ENCODE measurements around the gene SSPN. TPM values are rescaled to one million over a fixed set of nuclear protein-coding genes. Genes with fewer than 3 reads are reported as not detected.

The SSPN gene
- total RNA-seq, 1 experiment from 2014 or later, result 1.8 TPM

- no peak overlapping the region for H3K4me3 Mint-ChIP-seq
- DNase-seq (ENCODE audit: low spot score) (no peak), ATAC-seq (no peak)
- no peaks in the 10 kb centered on the region for H3K27me3 Mint-ChIP-seq (ENCODE audit: low read depth)
- ChIA-PET CTCF (no interaction called here), POLR2A (no interaction called here)
- no peaks in the 10 kb centered on the region for H3K4me1 Mint-ChIP-seq
- H3K9me3 Mint-ChIP-seq, result peaks cover 18% of the 10 kb centered on the region
- TF ChIP-seq ETV6 (CRISPR knock-in tag; IDR thresholded peaks at IDR 0.05) (no peak), ZNF121 (CRISPR knock-in tag; IDR thresholded peaks at IDR 0.05) (no peak), ZNF317 (CRISPR knock-in tag; IDR thresholded peaks at IDR 0.05; ENCODE audit: borderline replicate concordance, low read depth) (no peak), JAZF1 (CRISPR knock-in tag; IDR thresholded peaks at IDR 0.05) (no peak), E2F5 (CRISPR knock-in tag; IDR thresholded peaks at IDR 0.05) (no peak), ZNF396 (CRISPR knock-in tag; IDR thresholded peaks at IDR 0.05; ENCODE audit: borderline replicate concordance) (no peak), JUN (CRISPR knock-in tag; IDR thresholded peaks at IDR 0.05) (no peak), ERG (CRISPR knock-in tag; IDR thresholded peaks at IDR 0.05) (no peak), TCF7 (CRISPR knock-in tag; IDR thresholded peaks at IDR 0.05; ENCODE audit: low read depth) (no peak), PRRX2 (CRISPR knock-in tag; IDR thresholded peaks at IDR 0.05) (no peak), FOXJ3 (CRISPR knock-in tag; IDR thresholded peaks at IDR 0.05; ENCODE audit: borderline replicate concordance) (no peak), MLX (CRISPR knock-in tag; IDR thresholded peaks at IDR 0.05) (no peak), E2F4 (CRISPR knock-in tag; IDR thresholded peaks at IDR 0.05; ENCODE audit: borderline replicate concordance, low read depth) (no peak), FOXP4 (CRISPR knock-in tag; IDR thresholded peaks at IDR 0.05) (no peak)
- TF ChIP-seq, protein P1, sequence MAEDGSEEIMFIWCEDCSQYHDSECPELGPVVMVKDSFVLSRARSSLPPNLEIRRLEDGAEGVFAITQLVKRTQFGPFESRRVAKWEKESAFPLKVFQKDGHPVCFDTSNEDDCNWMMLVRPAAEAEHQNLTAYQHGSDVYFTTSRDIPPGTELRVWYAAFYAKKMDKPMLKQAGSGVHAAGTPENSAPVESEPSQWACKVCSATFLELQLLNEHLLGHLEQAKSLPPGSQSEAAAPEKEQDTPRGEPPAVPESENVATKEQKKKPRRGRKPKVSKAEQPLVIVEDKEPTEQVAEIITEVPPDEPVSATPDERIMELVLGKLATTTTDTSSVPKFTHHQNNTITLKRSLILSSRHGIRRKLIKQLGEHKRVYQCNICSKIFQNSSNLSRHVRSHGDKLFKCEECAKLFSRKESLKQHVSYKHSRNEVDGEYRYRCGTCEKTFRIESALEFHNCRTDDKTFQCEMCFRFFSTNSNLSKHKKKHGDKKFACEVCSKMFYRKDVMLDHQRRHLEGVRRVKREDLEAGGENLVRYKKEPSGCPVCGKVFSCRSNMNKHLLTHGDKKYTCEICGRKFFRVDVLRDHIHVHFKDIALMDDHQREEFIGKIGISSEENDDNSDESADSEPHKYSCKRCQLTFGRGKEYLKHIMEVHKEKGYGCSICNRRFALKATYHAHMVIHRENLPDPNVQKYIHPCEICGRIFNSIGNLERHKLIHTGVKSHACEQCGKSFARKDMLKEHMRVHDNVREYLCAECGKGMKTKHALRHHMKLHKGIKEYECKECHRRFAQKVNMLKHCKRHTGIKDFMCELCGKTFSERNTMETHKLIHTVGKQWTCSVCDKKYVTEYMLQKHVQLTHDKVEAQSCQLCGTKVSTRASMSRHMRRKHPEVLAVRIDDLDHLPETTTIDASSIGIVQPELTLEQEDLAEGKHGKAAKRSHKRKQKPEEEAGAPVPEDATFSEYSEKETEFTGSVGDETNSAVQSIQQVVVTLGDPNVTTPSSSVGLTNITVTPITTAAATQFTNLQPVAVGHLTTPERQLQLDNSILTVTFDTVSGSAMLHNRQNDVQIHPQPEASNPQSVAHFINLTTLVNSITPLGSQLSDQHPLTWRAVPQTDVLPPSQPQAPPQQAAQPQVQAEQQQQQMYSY (CRISPR knock-in tag; IDR thresholded peaks at IDR 0.05), result no peak
- TF ChIP-seq, protein P2, sequence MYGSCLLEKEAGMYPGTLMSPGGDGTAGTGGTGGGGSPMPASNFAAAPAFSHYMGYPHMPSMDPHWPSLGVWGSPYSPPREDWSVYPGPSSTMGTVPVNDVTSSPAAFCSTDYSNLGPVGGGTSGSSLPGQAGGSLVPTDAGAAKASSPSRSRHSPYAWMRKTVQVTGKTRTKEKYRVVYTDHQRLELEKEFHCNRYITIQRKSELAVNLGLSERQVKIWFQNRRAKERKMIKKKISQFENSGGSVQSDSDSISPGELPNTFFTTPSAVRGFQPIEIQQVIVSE (CRISPR knock-in tag; IDR thresholded peaks at IDR 0.05; ENCODE audit: borderline replicate concordance), result no peak
- no peak overlapping the region for H3K27ac Mint-ChIP-seq
- H3K36me3 Mint-ChIP-seq, result peaks cover 9% of the 10 kb centered on the region
Observed at GRCh38 chr12:26245175-26245942, 50.0 kb downstream of the SSPN start.
